Mucosa of gallbladder (tissue), 1 donor: ENCODE measurements around the gene SMAD3. TPM values are rescaled to one million over a fixed set of nuclear protein-coding genes. Genes with fewer than 3 reads are reported as not detected.
"Not testable (repeated sequence)": the region's sequence is repeated elsewhere in the genome, so short reads cannot be mapped to it uniquely, and the experiment has no call there.

Experiments
- DNase-seq: peaks from one replicate; pipeline ENCODE4 v3.0.0-alpha.2; 2020; ENCODE audit warnings: low spot score
- total RNA-seq: library from RNA; stranded (reverse); gene quantifications from one replicate; pipeline ENCODE4 v1.2.1, GENCODE V29; 2021
- donor health status: DM: no; HTN: no; CAD: no.

SMAD3 gene
- 59.0 TPM for total RNA-seq

- DNase-seq = peak; percentile 91
Measured at GRCh38 chr15:67065531-67066005, at the start of gene SMAD3. SMAD3 (plus strand) TSS chr15:67065602; CDS start chr15:67066155, 553 bp downstream.

- no peak for DNase-seq
Measured at GRCh38 chr15:67017311-67017710, 48.1 kb upstream of the SMAD3 start.

- DNase-seq = no peak
Measured at GRCh38 chr15:67018026-67018425, 47.4 kb upstream of the SMAD3 start.

GRCh38 chr15:67018441-67018840, 47.0 kb upstream of the SMAD3 start:
- no peak for DNase-seq

GRCh38 chr15:67019069-67019468, 46.3 kb upstream of the SMAD3 start:
- no peak for DNase-seq

GRCh38 chr15:67019884-67020520, 45.4 kb upstream of the SMAD3 start:
- DNase-seq = no peak

- not testable (repeated sequence) for DNase-seq
Measured at GRCh38 chr15:67020668-67021067, 44.7 kb upstream of the SMAD3 start.

- DNase-seq = no peak
Measured at GRCh38 chr15:67021455-67021854, 43.9 kb upstream of the SMAD3 start.

- DNase-seq = no peak
Measured at GRCh38 chr15:67022587-67023105, 42.8 kb upstream of the SMAD3 start.

- DNase-seq = no peak
Measured at GRCh38 chr15:67023517-67024313, 41.7 kb upstream of the SMAD3 start.

- peak; percentile 86 for DNase-seq
Measured at GRCh38 chr15:67024314-67024997, 40.9 kb upstream of the SMAD3 start.

GRCh38 chr15:67024998-67025368, 40.4 kb upstream of the SMAD3 start:
- no peak for DNase-seq

GRCh38 chr15:67025719-67026609, 39.4 kb upstream of the SMAD3 start:
- DNase-seq = peak; percentile 60

- DNase-seq = no peak
Measured at GRCh38 chr15:67026610-67026967, 38.8 kb upstream of the SMAD3 start.

- DNase-seq = not testable (repeated sequence)
Measured at GRCh38 chr15:67028440-67028839, 37.0 kb upstream of the SMAD3 start.

GRCh38 chr15:67030036-67030762, 35.2 kb upstream of the SMAD3 start:
- no peak for DNase-seq

GRCh38 chr15:67031331-67031730, 34.1 kb upstream of the SMAD3 start:
- DNase-seq = no peak

GRCh38 chr15:67032608-67033007, 32.8 kb upstream of the SMAD3 start:
- no peak for DNase-seq

GRCh38 chr15:67033012-67033411, 32.4 kb upstream of the SMAD3 start:
- DNase-seq = no peak

GRCh38 chr15:67033571-67034044, 31.8 kb upstream of the SMAD3 start:
- no peak for DNase-seq

GRCh38 chr15:67035886-67036285, 29.5 kb upstream of the SMAD3 start:
- no peak for DNase-seq
